SK-N-MC (cell line): ENCODE data around the gene IFIT1.

Experiments
- EZH2 ChIP-seq: fragments of 200-600 bp; sonication (generic); IDR thresholded peaks from one replicate; pipeline ENCODE4 v1.6.1; 2017; ENCODE audit warnings: antibody characterized with exemption
- FOXP2 ChIP-seq: optimal IDR thresholded peaks from 2 replicates; pipeline ENCODE3; 2011; ENCODE audit warnings: mild to moderate bottlenecking, moderate library complexity; ENCODE audit not compliant: insufficient read depth; ENCODE audit errors: extremely low read length, control extremely low read depth
- POLR2AphosphoS5 ChIP-seq: IDR thresholded peaks from 2 replicates; pipeline ENCODE4 v1.6.1; 2012; ENCODE audit warnings: mild to moderate bottlenecking, low read depth, low read length, borderline replicate concordance

- no peak for TF ChIP-seq EZH2
- no peak for TF ChIP-seq POLR2AphosphoS5
- no peak for TF ChIP-seq FOXP2
These were observed 5.8 kb downstream of the IFIT1 start for GRCh38 chr10:89398003-89398749.
